HG03039 (cell line): Measurements from ENCODE around the gene FYN.

Experiments used
- ATAC-seq: cut with Tn5 transposase; IDR thresholded peaks from one replicate; pipeline ENCODE4 v1.9.1; 2021; ENCODE audit warnings: mild to moderate bottlenecking, moderate library complexity; ENCODE audit not compliant: unreplicated experiment

Gene FYN

DNA sequence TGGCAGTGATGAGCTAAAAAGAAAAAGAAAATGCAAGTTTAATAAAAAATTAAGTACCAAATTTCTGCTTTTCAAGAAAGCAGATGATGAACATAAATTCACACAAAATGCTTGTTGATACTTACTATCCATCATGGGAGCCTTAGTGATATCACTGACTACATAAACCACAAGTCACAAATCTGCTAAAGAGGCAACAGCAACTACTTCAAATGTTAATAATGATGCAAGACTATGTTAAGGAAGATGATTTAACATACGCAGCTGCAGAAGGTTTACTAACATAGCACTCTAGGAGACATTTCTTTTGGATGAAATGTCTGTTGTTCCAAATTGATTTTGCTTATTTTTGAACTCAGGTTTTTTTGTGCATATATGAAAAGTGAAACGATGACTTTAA, 18.6 kb downstream of the FYN start:
- no peak for ATAC-seq

DNA sequence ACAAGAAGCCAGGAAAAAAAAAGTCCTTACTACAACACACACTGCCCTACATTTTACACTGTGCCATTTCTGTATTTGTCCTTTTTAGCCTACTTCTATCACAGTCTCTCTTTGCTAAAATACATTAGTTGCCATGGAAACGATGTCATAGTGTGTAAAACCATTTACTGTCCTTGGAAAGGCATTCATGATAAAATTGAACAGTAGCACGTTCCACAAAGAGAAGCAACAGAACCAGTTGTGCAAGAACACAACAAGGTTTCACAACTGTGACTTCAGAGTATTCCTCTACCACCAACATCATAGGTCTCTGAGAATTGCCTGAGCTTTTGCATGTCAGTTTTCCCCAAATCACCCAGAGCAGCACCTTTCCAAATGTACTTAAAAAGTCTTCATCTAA, 20.5 kb downstream of the FYN start:
- no peak for ATAC-seq

DNA sequence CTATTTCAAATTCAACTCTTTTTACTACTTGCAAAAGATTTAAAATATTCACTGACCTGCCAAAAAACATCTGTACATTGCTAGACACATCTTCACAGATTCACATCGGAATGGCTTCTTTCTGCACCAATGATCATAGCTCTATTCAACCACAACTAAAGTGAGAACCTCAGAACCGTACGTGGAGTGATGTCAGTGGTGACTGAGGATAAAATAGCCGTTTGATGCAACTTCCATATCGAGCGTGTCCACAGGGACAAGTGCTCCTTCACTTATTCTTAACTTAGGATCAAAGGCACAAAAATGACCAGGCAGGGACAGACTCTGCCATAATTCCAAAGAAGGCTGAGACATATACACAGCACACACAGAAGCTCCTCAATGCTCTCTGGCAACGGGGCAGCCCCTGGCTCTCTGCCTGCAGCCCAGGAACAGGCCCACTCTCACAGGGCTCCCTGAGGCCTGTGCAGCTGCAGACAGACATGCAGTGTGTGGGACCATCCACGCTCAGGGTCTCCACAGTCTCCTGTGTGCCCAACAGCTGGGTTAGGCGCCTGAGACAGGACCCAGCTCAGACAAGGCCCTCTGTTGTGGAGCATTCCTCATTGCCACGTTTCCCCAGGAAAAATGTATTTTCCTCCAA, 22.8 kb downstream of the FYN start:
- no peak for ATAC-seq

DNA sequence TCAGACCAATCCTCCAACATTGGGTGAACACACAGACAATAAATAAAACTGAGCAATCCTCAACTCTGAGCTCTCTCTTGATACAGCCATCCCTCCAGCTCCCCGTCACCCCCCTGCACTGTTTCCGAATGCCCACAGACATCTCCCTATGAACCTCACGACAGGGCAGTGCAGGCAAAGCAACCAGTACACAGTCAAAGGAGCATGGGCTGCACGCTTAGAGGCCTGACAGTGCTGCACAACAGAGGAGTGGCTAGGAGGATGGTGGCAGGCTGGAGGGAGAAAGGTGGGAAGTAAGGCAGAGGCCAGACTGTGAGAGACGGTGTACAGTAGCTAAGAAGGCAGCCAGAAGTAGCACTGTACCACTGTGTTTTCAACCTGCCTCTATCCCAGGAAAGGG, 24.0 kb downstream of the FYN start:
- no peak for ATAC-seq

DNA sequence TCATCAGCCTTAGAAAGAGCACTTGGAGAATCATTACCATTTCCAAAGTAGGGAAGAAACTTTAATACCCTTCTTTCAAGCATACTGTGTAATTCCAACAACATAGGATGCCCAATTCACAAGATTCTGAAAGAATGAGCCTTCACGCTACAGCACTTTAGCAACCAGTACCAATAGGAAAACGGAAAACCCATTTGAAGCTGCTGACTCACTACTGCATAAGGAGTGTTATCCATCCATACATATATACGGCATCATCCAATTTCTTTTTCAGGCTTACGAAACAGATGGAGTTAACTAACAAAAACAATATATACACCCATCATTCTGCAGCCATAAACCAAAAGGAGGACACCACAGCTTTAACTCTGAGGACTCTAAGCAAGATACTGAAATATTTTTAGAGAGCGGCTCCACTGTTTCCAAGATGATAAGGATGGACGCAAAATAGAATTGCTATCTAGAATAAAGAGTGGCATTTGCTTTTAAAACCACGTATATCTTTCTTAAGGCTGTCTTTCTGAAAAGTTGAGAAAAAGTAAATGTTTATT, 24.9 kb downstream of the FYN start:
- no peak for ATAC-seq

DNA sequence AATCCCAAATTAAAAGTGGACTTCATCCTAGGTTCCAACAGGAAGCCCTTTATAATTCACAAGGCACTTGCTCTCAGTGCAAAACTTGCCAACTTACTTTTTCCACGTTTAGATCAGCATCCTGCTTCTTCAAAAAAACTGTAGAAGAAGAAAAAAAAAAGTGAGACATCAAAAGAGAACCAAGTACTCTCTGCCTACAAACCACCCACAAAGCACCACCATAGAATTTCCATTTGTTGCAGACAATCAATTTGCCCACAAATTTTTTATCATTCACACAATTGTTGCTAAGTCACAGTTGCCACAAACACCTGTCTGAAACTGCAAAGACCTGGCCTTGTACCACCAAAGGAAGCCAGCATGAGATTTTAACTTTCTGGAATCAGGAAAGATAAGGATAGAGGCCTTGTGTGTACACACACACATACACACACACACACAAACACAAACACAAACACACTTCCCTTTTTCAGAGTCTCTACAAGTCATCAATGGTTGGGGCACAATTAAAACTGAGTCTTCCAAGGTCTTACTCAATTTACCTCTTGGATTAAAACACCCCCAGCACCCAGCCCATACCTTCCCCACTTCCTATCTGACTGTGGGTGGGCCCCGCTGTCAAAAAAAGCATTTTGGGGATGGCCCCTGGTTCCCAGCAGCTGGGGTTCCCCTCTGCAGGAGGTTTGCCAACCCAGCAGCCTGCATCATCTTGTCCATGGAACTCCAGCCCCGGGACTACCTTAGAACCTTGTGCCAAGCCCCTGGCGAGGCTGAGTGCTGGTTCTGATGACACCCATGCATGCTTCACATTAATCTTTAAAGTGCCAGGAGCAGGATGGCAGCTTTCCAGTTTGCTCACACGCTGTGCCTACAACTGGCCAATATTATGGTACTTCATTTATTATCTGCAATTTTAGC, 26.5 kb downstream of the FYN start:
- no peak for ATAC-seq

DNA sequence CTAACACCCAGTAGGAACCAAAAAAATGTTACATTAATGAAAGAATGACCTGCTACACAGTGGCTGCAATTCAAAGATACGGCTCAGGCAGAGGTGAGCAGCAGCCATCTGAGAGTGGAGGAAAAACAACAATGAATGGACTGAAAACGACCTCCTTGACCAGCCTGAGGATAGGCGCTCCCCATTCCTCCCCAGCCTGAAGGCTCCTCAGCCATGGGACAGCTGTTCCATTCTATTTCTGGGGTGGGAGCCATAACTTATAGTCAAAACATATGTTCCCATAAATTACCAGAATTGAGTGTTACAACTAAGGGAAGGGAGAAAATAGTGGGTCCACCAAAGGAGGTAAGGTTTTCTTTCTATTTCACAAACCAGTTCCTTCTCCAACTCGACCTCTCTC, 27.2 kb downstream of the FYN start:
- ATAC-seq = no peak

DNA sequence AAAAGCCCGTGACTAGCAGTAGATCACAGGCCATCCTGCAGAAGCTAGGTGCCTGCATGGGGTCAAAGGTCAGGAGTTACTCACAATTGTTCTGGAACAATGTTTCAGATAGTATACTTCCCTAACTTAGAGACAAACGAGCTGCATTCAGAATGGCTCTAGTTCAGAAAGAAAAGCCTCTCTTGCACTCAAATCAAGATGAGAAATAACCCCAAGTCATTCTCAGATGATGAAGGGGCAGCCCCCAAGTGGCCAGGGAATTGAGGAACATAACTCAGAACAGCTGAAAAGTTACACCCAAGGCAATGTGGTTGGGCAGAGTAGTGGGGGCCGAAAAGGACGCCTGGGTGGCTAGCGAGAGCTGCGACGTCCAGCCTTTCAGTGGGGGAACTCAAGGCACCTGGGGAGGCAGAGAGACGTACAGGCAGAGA, 27.8 kb downstream of the FYN start:
- ATAC-seq = peak; percentile 66

DNA sequence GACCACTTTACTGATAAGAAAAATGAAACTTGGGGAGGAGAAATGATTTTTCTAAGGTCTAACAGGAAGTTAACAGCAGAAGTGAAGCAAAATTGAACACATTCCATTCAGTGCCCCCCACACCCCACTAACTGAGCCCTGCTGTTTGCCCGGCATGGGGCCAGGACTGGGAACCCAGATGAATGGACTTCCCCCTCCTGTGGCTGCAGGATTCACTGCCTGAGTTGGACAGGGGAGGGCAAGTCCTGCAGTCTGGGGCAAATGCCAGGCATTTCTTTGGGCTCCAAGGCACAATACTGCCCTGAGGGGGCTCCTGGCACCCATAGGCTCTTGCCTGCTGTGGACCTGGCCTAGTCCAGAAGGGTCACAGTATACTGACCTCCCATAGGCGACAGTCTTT, 28.3 kb downstream of the FYN start:
- no peak for ATAC-seq

DNA sequence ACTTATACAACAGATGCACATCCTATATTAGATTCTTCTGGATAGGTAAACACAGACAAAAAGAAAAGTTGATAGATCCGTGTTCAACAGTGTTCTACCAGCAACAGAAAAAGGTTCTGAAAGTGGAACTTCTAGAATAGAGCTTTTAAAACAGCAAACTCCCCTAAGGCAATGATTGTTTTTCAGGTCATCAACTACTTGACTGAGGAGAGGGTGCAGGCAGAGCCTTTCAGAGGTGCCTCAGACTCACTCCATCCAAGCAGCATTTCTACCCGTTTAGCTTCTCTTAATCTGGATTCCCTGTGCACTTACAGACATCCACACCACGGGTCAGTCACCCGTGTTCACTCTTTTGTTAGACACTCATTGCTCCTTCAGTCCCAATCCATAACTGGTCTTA, 28.9 kb downstream of the FYN start:
- ATAC-seq = no peak

DNA sequence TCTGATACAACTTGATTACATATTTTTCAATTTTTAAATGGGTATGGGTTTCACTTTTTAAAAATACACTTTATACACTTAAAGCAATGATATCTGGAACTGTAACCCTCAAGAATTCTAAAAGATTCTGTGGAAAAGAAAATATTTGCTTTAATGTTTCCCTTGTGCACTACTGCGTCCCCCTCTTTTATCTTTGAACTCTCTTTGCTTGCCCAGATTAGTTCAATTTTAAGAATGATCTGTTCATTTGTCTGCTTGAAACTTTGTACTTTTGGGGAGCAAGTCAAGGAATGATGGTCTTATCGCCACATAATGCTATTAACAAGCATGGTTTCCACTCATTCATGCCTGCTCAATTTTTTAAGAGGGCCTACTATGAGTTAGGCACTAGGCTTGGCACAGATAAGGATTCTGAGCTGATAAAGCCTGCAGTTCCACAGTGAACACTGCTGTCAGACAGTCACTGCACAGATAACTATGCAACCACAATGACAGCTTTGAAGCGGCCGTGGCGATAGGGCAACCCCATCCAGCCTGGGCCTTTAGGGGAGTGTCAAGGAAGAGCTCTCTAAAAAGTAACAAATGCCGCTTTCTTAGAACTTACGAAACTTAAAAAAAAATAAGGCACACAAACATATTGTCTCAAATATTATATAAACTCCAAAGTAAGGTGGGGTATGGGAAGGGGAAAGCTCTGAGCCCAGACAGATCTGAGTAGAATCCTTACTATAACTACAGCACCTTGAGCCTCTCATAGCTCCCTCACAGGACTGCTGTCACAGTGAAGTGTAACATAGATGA, 29.7 kb downstream of the FYN start:
- ATAC-seq = no peak

DNA sequence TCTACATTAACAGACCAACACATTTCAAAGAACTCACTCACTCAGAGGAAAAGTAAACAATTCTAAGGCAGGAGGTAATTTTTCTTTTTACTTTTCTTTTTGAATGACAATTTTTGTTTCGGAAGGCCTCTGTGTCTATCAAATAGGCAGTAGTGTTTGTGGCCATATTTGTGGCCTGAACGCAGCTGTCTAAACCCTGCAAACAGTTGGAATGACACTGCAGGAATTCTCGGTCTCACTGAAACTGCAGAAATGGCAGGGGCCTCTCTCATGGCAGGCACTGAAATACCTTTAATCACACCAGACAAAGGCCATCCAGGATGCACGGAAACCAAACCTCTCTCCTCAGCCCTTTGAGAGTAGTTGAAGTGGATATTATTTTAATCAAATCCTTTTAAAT, 30.4 kb downstream of the FYN start:
- no peak for ATAC-seq

DNA sequence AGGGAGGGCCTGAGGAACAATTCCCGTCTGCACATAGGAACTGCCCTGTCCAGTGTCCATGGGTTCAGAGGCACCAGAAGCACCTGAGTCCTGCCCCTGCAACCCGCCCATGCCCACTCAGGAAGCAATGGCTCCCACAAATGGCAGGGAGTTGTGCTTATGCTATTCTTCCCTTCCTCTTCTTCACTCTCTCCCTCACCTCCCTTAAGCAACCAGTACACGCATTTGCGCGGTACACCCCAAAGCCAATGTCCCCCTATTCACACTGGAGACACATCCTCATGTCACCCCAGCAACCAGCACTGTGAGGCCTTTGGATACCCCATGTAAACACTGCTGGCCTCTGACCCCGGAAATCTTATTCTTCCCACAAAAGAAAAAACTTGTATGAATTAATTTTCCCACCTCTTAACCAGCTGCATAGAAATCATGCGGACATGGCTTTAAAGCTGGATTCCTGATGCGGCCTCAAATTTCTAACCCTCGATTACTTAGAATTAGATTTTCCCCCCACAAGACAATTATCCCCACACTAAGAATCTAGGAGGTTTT, 30.9 kb downstream of the FYN start:
- no peak for ATAC-seq

DNA sequence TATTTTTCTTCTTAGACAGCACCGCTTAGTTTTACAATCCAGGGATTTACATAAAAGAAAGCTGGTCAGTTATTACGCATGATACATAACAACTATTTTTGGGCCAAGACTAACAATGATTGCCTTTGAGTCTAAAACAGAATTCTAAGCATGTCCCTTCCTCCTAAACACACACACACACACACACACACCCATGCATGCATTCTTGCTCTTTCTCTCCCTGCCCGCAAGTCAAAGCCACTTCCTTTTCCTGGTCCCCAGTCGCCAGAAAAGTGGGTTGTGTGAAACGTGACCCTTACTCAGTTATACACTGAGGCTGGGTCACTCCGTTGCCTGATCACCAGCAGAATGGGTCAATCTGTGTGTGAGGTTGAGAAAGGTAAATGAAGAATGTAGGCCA, 31.4 kb downstream of the FYN start:
- ATAC-seq = no peak

DNA sequence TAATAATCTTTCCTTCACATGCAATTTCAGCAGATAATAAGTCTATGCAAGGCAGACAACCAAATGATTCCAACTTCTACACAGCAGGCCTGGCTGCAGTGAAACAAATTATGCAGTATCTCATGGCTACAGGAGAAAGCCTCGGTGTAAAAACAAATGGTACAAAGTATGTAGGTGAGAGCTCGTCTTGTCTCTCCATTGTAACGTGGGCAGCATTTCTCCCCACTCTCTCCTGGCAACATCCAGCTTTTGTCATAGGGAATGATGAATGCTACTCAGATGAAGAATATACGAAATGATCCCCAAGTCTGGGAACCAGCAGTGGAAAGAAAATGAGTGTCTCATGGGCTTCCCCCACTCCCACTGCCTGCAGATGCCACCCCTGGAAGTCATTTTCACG, 32.4 kb downstream of the FYN start:
- no peak for ATAC-seq

DNA sequence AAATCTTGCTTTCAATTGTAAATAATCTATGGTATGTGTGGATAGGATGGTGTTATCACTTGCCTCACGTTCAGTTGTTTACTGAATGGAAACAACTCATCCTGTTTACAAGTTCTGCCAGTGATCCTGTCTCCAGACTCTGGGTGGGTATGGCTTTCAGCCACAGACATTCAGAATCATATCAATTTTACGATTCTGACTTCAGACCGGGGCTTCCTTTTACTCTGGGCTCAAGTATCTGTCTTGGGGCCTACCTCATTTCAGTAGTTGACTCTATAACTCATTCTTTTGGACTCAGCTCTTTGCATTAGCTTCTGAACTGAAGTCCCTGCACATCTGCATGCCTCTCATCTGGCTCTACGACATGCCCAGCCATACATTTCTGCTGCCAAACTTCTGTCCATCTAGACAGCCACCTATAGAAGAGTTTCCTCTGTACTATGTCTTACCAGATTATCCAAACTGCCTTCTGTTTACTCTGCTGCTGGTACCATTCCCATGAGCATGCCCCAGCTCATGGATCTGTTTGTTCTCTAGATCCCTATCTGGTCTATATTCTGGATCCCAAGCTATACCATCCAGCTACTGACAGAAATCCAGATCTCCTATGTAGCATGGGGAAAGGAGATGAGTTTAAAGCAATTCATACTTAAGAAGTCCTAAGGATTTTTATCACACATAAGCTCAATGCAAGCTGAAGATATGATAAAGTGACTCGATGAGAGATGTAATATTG, 34.3 kb downstream of the FYN start:
- no peak for ATAC-seq

DNA sequence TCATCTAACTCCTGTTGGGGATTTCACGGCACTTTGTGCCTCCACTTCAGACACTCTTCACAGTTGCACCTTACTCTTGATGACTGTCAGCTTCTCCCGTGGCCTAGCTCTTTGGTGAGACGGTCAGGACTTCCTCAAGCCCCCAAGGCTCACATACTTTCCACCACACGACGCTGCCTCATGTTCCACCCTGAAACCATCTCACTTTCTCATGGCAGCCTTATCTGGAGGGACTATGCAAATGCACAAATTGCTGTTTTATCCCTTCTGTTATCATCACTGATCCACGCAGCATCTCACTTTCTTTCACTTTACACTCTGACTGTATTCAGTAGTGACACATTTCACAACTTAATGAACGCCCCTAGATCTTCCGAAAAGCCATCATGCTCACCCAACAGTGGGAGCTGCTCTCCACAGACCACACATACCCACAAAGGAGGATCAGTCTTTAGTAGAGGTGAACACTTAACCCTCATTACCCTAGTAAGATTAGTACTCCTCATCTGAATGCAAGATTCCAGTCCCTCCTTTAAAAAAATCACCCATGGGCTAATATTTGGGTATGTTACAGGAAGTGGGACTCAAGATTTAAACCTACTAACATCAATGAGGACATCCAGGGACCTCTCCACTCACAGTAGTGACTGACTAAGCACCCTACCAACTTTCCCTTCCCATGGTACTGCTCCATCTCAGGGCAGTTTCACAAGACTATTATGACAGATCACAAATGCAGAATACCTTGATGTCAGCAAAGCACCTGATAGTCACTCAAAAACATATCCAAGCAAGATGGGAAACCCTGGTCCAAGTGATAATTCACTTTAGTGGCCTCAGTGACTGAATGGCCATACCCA, 35.4 kb downstream of the FYN start:
- peak; percentile 80 for ATAC-seq

DNA sequence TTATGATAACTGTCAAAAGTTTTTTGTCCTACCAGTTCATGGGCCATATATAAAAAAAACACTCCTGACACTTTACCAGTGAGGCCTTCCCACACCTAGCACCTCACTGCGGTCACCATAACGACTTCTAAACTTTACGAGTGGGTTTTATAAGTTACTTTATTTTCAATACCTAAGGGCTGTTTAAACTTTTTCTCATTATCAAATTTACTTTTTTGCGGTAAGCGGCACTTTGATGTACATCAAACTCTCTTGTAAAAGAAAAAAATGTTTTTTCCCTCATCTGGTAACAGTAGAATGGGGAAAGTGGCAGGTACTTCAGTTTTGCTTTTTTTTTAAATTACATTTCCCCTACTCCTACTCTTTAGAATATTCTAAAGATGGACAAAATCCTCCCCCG, 36.2 kb downstream of the FYN start:
- ATAC-seq = no peak

DNA sequence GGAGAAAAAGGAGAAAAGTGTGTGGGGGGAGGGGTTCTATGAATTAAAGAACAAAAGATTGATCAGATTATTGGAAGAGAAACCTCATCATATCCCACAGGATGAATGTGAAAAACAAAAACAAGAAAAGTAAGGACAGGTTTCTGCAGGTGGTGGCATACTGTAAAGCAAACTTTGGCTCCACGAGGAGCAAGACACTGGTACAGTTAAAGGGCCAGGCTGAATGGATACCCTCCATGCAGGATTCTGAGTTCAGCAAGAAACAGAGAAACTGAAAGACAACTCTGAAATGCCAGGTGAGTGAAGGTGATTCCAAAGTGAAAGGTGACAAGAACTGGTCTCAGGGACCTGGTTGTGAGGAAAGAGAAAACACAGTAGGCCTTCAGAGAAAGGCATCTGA, 37.4 kb downstream of the FYN start:
- no peak for ATAC-seq
